Retinal pigment epithelial cell (primary cell): ENCODE measurements around the gene ANKRD2.
A peak's percentile ranks its signal among the peaks of the same experiment; 100 is the strongest.
"Not testable (repeated sequence)": the region's sequence is repeated elsewhere in the genome, so short reads cannot be mapped to it uniquely, and the experiment has no call there.

Source experiments
- DNase-seq: peaks from one replicate; pipeline ENCODE4 v3.0.0-alpha.2; 2010; ENCODE audit warnings: low read depth
- H3K4me3 ChIP-seq: 2 replicates; pipeline ENCODE4 v1.5.1; 2011; ENCODE audit warnings: mild to moderate bottlenecking, low read length, control low read depth, moderate library complexity
- TF ChIP-seq, protein P1 (sequence below): conservative IDR thresholded peaks from 2 replicates; pipeline ENCODE4 v1.5.1; 2011; ENCODE audit warnings: low read depth, low read length, control low read depth, inconsistent platforms

The ANKRD2 gene, protein sequence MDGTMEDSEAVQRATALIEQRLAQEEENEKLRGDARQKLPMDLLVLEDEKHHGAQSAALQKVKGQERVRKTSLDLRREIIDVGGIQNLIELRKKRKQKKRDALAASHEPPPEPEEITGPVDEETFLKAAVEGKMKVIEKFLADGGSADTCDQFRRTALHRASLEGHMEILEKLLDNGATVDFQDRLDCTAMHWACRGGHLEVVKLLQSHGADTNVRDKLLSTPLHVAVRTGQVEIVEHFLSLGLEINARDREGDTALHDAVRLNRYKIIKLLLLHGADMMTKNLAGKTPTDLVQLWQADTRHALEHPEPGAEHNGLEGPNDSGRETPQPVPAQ

DNA sequence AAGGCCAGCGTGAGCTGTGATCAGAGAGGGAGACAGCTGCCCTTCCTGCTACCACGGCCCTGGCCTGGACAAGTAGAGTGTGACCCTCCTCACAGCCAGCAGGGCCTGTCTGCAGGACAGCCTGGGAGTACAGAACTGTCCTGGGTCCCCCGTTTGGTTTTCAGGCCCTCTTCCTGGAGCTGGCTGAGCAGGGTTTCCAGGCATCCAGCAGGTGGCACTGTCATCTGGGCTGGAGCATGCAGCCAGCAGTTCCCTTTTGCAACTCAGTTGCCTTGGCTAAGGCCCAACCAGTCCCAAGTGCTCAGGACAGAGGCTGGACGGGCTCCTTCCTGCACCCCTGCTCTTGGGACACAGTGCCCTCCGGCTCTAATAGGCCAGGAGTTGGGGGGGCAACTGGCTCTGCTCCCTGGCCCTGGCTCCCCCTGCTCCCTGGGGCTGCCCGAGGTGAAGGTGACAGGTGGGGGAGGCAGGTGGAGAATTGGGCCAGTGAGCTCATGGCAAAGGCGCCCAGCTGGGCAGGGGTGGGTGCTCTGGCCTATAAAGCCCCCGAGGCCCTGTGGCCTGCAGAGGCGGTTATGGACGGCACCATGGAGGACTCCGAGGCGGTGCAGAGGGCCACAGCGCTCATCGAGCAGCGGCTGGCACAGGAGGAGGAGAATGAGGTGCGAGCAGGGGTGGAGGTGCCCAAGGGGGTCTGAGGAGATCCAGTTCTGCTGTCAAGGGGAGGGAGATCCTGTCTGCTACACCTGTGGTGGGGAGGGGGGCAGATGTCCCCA is at the start of gene ANKRD2:
Gene ANKRD2, plus strand, starts transcription at position 566 of the 776 bp plus-strand sequence. Its CDS starts 10 bp downstream, at position 576.
- no peak for DNase-seq
- TF ChIP-seq, protein P1, sequence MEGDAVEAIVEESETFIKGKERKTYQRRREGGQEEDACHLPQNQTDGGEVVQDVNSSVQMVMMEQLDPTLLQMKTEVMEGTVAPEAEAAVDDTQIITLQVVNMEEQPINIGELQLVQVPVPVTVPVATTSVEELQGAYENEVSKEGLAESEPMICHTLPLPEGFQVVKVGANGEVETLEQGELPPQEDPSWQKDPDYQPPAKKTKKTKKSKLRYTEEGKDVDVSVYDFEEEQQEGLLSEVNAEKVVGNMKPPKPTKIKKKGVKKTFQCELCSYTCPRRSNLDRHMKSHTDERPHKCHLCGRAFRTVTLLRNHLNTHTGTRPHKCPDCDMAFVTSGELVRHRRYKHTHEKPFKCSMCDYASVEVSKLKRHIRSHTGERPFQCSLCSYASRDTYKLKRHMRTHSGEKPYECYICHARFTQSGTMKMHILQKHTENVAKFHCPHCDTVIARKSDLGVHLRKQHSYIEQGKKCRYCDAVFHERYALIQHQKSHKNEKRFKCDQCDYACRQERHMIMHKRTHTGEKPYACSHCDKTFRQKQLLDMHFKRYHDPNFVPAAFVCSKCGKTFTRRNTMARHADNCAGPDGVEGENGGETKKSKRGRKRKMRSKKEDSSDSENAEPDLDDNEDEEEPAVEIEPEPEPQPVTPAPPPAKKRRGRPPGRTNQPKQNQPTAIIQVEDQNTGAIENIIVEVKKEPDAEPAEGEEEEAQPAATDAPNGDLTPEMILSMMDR: peak; percentile 95
- no peak within 1 kb of the TSS for H3K4me3 ChIP-seq

- H3K4me3 ChIP-seq: no peak overlapping the region
- no peak for DNase-seq
- TF ChIP-seq, protein P1: no peak
These were observed 49.6 kb upstream of the ANKRD2 start for GRCh38 chr10:97522937-97523336.

DNA sequence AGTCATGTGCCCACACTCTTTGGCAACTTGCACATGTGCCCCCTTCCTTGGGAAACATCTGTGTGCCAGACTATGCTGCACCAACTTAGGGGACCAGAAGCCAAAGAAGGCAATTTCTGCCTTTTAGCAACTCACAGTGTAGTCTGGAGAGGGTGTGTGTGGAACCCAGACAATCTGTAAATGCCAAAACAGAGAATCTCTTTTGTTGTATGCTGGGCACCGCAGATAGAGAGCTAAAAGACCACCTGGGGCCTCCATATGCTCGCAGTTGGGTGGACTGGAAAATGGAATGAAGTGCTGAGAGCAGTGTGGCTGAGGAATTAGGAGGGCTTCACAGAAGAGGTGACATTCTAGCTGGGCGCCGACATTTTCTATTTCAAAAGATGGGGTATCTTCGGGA is 47.5 kb upstream of the ANKRD2 start:
- H3K4me3 ChIP-seq: no peak overlapping the region
- TF ChIP-seq, protein P1: no peak
- no peak for DNase-seq

DNA sequence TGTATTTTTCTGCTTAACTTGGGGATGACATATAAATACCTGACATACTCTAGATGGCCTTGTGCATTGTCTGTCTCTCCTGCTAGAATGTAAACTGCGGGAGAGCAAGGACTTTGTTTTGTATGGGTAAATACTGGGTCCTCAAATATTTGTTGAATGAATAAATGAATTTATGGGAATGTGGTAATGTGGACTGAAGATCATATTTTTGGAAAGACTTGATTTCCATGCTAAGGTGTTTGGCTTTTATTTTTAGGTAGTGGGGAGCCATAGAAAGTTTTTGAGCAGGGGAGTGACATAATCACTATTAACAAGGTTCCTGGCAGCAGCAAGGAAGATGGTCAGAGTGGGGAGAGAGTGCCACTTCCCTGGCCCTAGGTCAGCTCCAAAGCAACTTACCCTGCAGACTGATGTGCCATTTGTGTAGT is 46.9 kb upstream of the ANKRD2 start:
- no peak for DNase-seq
- no peak overlapping the region for H3K4me3 ChIP-seq
- TF ChIP-seq, protein P1: no peak

GRCh38 chr10:97528876-97529275 is 43.7 kb upstream of the ANKRD2 start:
- not testable (repeated sequence) for H3K4me3 ChIP-seq, DNase-seq

DNA sequence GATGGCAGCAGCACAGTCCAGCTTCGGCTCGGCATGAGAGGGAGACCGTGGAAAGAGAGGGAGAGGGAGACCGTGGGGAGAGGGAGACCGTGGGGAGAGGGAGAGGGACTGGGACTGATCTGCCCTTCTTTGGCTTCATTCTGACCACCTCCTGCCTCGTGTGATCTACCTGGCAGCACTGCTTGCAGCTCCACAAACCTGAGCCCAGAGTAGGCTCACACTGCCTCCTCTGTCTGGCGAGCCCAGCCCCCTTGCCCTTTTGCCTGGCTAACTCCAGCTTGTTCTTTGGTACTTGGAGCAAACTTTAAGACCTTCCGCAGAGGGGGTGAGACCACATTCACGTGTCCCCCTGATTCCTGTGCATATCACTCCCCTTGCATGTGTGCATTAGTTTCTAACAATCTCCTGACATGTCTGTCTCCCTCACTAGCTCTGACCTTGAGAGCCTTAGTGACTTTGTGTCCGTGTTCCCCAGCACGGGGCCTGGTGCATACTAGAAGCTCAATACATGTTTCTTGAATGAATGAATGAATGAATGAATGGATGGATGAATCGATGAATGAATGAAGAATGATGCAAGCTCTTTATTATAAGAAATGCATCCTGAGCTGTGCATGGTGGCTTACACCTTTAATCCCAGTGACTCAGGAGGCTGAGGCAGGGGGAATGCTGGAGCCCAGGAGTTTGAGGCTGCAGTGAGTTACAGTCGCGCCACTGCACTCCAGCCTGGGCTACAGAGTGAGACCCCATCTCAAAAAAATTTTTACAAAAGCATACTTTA is 42.7 kb upstream of the ANKRD2 start:
- TF ChIP-seq, protein P1: no peak
- H3K4me3 ChIP-seq: no peak overlapping the region
- no peak for DNase-seq

- TF ChIP-seq, protein P1: no peak
- DNase-seq: no peak
- H3K4me3 ChIP-seq: no peak overlapping the region
These were observed 41.1 kb upstream of the ANKRD2 start for GRCh38 chr10:97531401-97531986.
